ENCODE data around the gene DIP2A.

DIP2A gene

GRCh38 chr21:46610018-46610701 lies 151.5 kb downstream of the DIP2A start:
- TF ChIP-seq CTCF (IDR thresholded peaks at IDR 0.05): no peak
- no peak for DNase-seq
- Mint-ChIP-seq H3K36me3 (ENCODE audit: low read depth) (no peaks in the 10 kb centered on the region), H3K4me3 (no peak overlapping the region), H3K27me3 (ENCODE audit: low read depth, poor library complexity) (peaks cover 27% of the 10 kb centered on the region), H3K9me3 (peaks cover 38% of the 10 kb centered on the region), H3K27ac (no peak overlapping the region), H3K4me1 (peaks cover 4% of the 10 kb centered on the region)

- H3K9me3 Mint-ChIP-seq: peaks cover 38% of the 10 kb centered on the region
- no peak overlapping the region for H3K27ac Mint-ChIP-seq
- no peak for TF ChIP-seq CTCF (IDR thresholded peaks at IDR 0.05)
- H3K4me1 Mint-ChIP-seq: no peaks in the 10 kb centered on the region
- H3K4me3 Mint-ChIP-seq: no peak overlapping the region
- H3K27me3 Mint-ChIP-seq (ENCODE audit: low read depth, poor library complexity): peaks cover 30% of the 10 kb centered on the region
- H3K36me3 Mint-ChIP-seq (ENCODE audit: low read depth): no peaks in the 10 kb centered on the region
- no peak for DNase-seq
Observed at GRCh38 chr21:46613391-46613790, 154.7 kb downstream of the DIP2A start.

- no peak overlapping the region for H3K4me3 Mint-ChIP-seq
- peaks cover 18% of the 10 kb centered on the region for H3K27me3 Mint-ChIP-seq (ENCODE audit: low read depth, poor library complexity)
- no peak for TF ChIP-seq CTCF (IDR thresholded peaks at IDR 0.05)
- peaks cover 20% of the 10 kb centered on the region for H3K9me3 Mint-ChIP-seq
- H3K36me3 Mint-ChIP-seq (ENCODE audit: low read depth): no peaks in the 10 kb centered on the region
- no peak for DNase-seq
- H3K27ac Mint-ChIP-seq: no peak overlapping the region
- H3K4me1 Mint-ChIP-seq: no peaks in the 10 kb centered on the region
Observed at GRCh38 chr21:46616050-46616449, 157.4 kb downstream of the DIP2A start.

- no peak for TF ChIP-seq CTCF (IDR thresholded peaks at IDR 0.05)
- DNase-seq: no peak
- H3K36me3 Mint-ChIP-seq (ENCODE audit: low read depth): no peaks in the 10 kb centered on the region
- H3K27ac Mint-ChIP-seq: no peak overlapping the region
- no peaks in the 10 kb centered on the region for H3K4me1 Mint-ChIP-seq
- H3K27me3 Mint-ChIP-seq (ENCODE audit: low read depth, poor library complexity): peaks cover 18% of the 10 kb centered on the region
- no peak overlapping the region for H3K4me3 Mint-ChIP-seq
- H3K9me3 Mint-ChIP-seq: peaks cover 18% of the 10 kb centered on the region
Observed at GRCh38 chr21:46616656-46617055, 158.0 kb downstream of the DIP2A start.

- no peak overlapping the region for H3K27ac Mint-ChIP-seq
- H3K36me3 Mint-ChIP-seq (ENCODE audit: low read depth): no peaks in the 10 kb centered on the region
- H3K27me3 Mint-ChIP-seq (ENCODE audit: low read depth, poor library complexity): peaks cover 18% of the 10 kb centered on the region
- DNase-seq: no peak
- H3K4me1 Mint-ChIP-seq: no peaks in the 10 kb centered on the region
- peaks cover 10% of the 10 kb centered on the region for H3K9me3 Mint-ChIP-seq
- TF ChIP-seq CTCF (IDR thresholded peaks at IDR 0.05): no peak
- H3K4me3 Mint-ChIP-seq: no peak overlapping the region
Observed at GRCh38 chr21:46617267-46618051, 158.8 kb downstream of the DIP2A start.

Measured in nephron progenitor cell (in vitro differentiated cells).